Nephron progenitor cell (in vitro differentiated cells): ENCODE results near the gene GNG7.
"Not testable (repeated sequence)": the region's sequence is repeated elsewhere in the genome, so short reads cannot be mapped to it uniquely, and the experiment has no call there.

Experiments
- DNase-seq: peaks from one replicate; pipeline ENCODE4 v3.0.0; 2021
- H3K27ac Mint-ChIP-seq: 2 replicates; pipeline ENCODE4 v1.8.0; 2021; ENCODE audit warnings: mild to moderate bottlenecking, moderate library complexity, mixed read lengths
- H3K27me3 Mint-ChIP-seq: 2 replicates; pipeline ENCODE4 v1.8.0; 2021; ENCODE audit warnings: mild to moderate bottlenecking, low read depth, mixed read lengths; ENCODE audit not compliant: poor library complexity
- H3K36me3 Mint-ChIP-seq: 2 replicates; pipeline ENCODE4 v1.8.0; 2021; ENCODE audit warnings: low read depth, mixed read lengths
- H3K4me1 Mint-ChIP-seq: 2 replicates; pipeline ENCODE4 v1.8.0; 2021; ENCODE audit warnings: mixed read lengths
- H3K4me3 Mint-ChIP-seq: 2 replicates; pipeline ENCODE4 v1.8.0; 2021; ENCODE audit warnings: mild to moderate bottlenecking, moderate library complexity, mixed read lengths
- H3K9me3 Mint-ChIP-seq: 2 replicates; pipeline ENCODE4 v1.8.0; 2021; ENCODE audit warnings: mild to moderate bottlenecking, moderate library complexity, mixed read lengths
- TF ChIP-seq, protein P1 (sequence below): fragments of 200-600 bp; sonication (generic); IDR thresholded peaks from 2 replicates; pipeline ENCODE4 v1.5.0; 2021; ENCODE audit warnings: antibody characterized with exemption

Gene GNG7

DNA sequence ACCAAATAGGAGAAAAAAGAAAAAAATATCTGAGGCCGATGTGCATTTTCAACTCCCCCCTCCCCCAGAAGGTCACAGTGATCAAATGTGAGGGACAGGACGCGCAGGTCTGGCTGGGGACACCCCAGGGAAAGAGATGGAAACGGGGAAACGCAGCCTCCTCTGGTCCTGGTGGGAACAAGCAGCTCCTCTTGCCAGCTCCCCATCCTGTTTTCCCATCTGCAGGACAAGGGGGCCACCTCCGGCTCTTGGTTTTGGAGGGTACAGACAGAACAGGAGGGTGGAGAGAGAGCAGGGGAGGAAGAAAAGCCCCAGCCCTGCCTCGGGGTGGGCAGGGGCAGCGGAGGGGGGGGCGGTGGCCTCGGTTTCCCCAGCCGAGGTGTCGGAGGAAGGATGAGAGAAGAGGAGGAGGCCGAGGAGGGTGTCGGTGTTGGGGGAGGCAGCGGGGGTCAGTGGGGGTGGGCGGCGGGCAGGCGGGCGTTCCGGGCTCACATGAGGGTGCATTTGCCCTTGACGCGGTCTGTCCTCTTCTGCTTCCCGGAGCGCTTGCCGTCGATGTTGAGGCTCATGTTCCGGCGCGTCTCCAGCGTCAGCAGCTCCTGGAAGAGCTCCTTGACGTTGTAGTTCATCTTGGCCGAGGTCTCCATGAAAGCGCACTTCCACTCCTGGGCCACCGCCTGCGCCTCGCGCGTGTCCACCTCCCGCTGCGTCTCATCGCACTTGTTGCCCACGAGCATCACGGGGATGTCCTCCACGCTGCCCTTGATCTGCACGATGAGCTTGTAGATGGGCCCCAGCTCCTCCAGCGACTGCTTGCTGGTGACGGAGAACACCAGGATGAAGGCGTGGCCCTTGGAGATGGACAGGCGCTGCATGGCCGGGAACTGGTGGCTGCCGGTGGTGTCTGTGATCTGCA lies 14.5 kb upstream of the GNG7 start:
- TF ChIP-seq, protein P1, sequence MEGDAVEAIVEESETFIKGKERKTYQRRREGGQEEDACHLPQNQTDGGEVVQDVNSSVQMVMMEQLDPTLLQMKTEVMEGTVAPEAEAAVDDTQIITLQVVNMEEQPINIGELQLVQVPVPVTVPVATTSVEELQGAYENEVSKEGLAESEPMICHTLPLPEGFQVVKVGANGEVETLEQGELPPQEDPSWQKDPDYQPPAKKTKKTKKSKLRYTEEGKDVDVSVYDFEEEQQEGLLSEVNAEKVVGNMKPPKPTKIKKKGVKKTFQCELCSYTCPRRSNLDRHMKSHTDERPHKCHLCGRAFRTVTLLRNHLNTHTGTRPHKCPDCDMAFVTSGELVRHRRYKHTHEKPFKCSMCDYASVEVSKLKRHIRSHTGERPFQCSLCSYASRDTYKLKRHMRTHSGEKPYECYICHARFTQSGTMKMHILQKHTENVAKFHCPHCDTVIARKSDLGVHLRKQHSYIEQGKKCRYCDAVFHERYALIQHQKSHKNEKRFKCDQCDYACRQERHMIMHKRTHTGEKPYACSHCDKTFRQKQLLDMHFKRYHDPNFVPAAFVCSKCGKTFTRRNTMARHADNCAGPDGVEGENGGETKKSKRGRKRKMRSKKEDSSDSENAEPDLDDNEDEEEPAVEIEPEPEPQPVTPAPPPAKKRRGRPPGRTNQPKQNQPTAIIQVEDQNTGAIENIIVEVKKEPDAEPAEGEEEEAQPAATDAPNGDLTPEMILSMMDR: no peak
- peaks cover 12% of the 10 kb centered on the region for H3K9me3 Mint-ChIP-seq
- H3K27me3 Mint-ChIP-seq: peaks cover 41% of the 10 kb centered on the region
- peaks cover 6% of the 10 kb centered on the region for H3K4me1 Mint-ChIP-seq
- no peaks in the 10 kb centered on the region for H3K36me3 Mint-ChIP-seq
- no peak overlapping the region for H3K4me3 Mint-ChIP-seq
- no peak for DNase-seq
- no peak overlapping the region for H3K27ac Mint-ChIP-seq

DNA sequence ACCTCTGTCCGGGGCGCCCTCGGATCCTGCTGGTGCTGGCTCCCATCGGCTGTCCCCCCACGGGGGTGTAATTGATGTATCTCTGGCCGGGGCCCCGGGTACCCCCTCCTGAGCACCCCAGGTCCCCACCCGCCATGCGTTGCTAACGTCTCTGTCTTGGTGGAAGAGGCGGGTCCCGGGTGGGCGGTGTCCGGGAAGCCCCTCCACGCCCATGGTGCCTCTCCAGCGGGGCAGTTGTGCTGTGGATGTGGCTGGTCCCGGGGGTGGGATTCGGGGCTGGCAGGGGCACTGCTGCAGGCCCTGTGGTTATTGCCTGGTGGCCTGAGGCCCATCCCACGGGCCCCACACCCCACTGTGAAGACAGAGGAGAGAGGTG lies 13.8 kb upstream of the GNG7 start:
- Mint-ChIP-seq H3K4me1 (peaks cover 6% of the 10 kb centered on the region), H3K27ac (no peak overlapping the region), H3K36me3 (no peaks in the 10 kb centered on the region), H3K9me3 (peaks cover 12% of the 10 kb centered on the region), H3K4me3 (no peak overlapping the region), H3K27me3 (peaks cover 39% of the 10 kb centered on the region)
- TF ChIP-seq, protein P1: no peak
- no peak for DNase-seq

DNA sequence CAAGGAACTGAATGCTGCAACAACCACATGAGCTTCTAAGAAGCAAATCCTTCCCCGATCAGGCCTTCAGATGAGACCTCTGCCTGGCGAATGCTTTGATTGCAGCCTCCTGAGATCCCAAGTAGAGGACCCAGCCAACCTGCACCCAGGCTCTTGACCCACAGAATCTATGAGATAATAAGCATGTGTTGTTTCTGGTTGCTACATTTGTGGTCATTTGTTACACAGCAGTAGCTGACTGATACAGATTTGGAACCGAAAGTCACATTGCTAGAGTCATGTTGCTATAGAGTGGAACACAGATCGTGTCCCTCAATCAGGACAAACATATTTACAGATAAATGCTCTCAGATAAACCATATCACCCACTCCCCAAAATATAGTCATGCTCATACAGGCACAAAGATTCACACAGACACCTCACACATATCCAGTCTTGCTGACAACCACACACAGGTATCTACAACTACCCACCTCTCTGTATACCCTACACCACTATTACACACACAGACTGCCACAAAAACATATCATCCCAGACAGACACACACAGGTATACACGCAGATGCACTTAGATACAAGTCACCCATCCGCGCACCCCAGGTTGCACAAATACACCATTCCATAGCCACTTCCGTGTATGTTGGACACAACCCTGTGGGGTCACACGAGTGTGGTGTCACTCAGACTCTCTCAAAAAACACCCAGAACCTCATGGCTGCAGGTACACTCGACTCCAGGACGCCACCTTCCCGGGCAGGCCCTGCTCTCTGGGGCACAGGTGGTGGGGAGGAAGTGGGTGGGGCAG lies 13.2 kb upstream of the GNG7 start:
- H3K27me3 Mint-ChIP-seq: peaks cover 43% of the 10 kb centered on the region
- H3K4me3 Mint-ChIP-seq: no peak overlapping the region
- DNase-seq: no peak
- H3K27ac Mint-ChIP-seq: no peak overlapping the region
- no peaks in the 10 kb centered on the region for H3K36me3 Mint-ChIP-seq
- peaks cover 6% of the 10 kb centered on the region for H3K4me1 Mint-ChIP-seq
- TF ChIP-seq, protein P1: no peak
- peaks cover 12% of the 10 kb centered on the region for H3K9me3 Mint-ChIP-seq

DNA sequence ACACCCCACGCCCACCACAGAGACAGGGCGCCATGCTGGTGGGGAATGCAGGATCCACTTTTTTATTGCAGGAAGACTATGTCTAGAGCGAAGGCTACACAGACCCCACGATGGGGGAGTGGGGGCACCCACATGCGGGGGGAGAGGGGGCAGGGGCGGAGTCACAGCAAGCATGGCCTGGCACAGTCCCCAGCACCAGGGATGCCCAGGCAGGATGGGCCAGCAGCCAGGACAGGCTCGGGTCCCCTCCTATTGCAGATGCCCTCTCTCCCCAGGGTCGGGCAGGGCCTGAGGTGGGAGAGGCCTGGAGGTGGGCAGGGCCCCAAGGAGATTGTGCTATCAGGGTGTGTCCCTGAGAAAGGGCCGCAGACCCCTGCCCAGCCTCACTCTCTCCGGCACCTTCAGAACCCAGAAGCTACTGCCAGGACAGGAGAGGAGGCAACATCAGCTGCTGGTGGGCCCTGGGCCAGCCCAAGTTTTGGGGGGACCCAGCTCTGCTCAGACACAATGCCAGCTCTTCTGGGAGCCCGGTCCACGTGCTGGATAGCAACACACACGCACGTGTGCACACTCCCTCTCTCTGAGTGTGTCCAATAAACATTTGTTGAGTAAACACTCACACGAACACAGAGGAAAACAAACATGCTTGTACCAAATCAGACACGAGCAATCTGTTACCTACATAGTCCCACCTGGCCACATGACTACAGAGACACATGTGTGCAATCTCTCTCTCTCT lies 12.2 kb upstream of the GNG7 start:
- TF ChIP-seq, protein P1: no peak
- Mint-ChIP-seq H3K36me3 (no peaks in the 10 kb centered on the region), H3K4me1 (peaks cover 2% of the 10 kb centered on the region), H3K27ac (no peak overlapping the region), H3K27me3 (peaks cover 38% of the 10 kb centered on the region), H3K4me3 (no peak overlapping the region), H3K9me3 (peaks cover 12% of the 10 kb centered on the region)
- no peak for DNase-seq

DNA sequence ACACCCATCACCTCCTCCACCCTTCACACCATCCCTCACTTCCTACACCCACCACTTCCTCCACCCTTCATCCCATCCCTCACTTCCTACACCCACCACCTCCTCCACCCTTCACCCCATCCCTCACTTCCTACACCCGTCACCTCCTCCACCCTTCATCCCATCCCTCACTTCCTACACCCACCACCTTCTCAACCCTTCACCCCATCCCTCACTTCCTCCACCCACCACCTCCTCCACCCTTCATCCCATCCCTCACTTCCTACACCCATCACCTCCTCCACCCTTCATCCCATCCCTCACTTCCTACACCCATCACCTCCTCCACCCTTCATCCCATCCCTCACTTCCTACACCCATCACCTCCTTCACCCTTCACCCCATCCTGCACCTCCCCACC lies 11.6 kb upstream of the GNG7 start:
- Mint-ChIP-seq H3K27me3 (peaks cover 40% of the 10 kb centered on the region), H3K9me3 (peaks cover 12% of the 10 kb centered on the region)
- not testable (repeated sequence) for H3K36me3 Mint-ChIP-seq, DNase-seq, H3K27ac Mint-ChIP-seq, H3K4me3 Mint-ChIP-seq, H3K4me1 Mint-ChIP-seq

DNA sequence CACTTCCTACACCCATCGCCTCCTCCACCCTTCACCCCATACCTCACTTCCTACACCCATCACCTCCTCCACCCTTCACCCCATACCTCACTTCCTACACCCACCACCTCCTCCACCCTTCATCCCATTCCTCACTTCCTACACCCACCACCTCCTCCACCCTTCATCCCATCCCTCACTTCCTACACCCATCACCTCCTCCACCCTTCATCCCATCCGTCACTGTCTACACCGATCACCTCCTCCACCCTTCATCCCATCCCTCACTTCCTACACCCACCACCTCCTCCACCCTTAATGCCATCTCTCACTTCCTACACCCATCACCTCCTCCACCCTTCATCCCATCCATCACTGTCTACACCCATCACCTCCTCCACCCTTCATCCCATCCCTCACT lies 10.7 kb upstream of the GNG7 start:
- not testable (repeated sequence) for H3K27ac Mint-ChIP-seq, DNase-seq, H3K4me1 Mint-ChIP-seq, H3K4me3 Mint-ChIP-seq, H3K36me3 Mint-ChIP-seq
- Mint-ChIP-seq H3K9me3 (peaks cover 12% of the 10 kb centered on the region), H3K27me3 (peaks cover 34% of the 10 kb centered on the region)
